ENCODE data around the gene GPR176.

DNA sequence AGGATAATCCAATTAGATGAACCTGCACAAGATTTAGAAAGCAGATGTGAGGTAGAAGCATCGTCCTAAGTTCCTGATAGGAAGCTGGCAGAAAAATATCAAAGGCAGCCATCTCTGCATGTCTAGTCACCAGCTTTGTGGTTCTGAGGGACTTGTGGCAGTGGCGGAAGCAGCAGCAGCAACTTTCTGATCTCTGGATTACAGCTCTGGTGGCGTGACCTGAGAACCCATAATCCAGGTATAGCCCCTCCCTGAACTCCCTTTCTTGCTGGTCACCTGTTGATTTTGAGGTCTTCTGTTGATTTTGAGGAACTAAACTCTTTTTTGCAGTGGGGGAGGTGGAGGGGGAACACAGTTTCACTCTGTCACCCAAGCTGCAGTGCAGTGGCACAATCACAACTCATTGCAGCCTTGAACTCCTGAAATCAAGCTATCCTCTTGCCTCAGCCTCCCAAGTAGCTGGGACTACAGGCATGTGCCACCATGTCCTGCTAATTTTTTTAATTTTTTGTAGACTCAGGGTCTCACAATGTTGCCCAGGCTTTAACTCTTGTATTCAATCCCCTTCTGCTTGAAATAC is 145.3 kb downstream of the GPR176 start:
- TF ChIP-seq, protein P1, sequence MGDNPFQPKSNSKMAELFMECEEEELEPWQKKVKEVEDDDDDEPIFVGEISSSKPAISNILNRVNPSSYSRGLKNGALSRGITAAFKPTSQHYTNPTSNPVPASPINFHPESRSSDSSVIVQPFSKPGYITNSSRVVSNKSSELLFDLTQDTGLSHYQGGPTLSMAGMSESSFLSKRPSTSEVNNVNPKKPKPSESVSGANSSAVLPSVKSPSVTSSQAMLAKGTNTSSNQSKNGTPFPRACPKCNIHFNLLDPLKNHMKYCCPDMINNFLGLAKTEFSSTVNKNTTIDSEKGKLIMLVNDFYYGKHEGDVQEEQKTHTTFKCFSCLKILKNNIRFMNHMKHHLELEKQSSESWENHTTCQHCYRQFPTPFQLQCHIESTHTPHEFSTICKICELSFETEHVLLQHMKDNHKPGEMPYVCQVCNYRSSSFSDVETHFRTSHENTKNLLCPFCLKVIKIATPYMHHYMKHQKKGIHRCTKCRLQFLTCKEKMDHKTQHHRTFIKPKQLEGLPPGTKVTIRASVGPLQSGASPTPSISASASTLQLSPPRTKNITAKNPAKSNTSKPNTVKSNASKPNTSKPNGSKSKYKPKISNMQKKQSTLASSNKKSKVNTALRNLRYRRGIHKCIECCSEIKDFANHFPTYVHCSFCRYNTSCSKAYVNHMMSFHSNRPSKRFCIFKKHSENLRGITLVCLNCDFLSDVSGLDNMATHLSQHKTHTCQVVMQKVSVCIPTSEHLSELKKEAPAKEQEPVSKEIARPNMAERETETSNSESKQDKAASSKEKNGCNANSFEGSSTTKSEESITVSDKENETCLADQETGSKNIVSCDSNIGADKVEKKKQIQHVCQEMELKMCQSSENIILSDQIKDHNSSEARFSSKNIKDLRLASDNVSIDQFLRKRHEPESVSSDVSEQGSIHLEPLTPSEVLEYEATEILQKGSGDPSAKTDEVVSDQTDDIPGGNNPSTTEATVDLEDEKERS (tag by site-specific recombination; IDR thresholded peaks at IDR 0.05): no peak
- TF ChIP-seq, protein P2, sequence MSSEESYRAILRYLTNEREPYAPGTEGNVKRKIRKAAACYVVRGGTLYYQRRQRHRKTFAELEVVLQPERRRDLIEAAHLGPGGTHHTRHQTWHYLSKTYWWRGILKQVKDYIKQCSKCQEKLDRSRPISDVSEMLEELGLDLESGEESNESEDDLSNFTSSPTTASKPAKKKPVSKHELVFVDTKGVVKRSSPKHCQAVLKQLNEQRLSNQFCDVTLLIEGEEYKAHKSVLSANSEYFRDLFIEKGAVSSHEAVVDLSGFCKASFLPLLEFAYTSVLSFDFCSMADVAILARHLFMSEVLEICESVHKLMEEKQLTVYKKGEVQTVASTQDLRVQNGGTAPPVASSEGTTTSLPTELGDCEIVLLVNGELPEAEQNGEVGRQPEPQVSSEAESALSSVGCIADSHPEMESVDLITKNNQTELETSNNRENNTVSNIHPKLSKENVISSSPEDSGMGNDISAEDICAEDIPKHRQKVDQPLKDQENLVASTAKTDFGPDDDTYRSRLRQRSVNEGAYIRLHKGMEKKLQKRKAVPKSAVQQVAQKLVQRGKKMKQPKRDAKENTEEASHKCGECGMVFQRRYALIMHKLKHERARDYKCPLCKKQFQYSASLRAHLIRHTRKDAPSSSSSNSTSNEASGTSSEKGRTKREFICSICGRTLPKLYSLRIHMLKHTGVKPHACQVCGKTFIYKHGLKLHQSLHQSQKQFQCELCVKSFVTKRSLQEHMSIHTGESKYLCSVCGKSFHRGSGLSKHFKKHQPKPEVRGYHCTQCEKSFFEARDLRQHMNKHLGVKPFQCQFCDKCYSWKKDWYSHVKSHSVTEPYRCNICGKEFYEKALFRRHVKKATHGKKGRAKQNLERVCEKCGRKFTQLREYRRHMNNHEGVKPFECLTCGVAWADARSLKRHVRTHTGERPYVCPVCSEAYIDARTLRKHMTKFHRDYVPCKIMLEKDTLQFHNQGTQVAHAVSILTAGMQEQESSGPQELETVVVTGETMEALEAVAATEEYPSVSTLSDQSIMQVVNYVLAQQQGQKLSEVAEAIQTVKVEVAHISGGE (tag by site-specific recombination; conservative IDR thresholded peaks at IDR 0.05; ENCODE audit: low read depth): no peak
- TF ChIP-seq, protein P3, sequence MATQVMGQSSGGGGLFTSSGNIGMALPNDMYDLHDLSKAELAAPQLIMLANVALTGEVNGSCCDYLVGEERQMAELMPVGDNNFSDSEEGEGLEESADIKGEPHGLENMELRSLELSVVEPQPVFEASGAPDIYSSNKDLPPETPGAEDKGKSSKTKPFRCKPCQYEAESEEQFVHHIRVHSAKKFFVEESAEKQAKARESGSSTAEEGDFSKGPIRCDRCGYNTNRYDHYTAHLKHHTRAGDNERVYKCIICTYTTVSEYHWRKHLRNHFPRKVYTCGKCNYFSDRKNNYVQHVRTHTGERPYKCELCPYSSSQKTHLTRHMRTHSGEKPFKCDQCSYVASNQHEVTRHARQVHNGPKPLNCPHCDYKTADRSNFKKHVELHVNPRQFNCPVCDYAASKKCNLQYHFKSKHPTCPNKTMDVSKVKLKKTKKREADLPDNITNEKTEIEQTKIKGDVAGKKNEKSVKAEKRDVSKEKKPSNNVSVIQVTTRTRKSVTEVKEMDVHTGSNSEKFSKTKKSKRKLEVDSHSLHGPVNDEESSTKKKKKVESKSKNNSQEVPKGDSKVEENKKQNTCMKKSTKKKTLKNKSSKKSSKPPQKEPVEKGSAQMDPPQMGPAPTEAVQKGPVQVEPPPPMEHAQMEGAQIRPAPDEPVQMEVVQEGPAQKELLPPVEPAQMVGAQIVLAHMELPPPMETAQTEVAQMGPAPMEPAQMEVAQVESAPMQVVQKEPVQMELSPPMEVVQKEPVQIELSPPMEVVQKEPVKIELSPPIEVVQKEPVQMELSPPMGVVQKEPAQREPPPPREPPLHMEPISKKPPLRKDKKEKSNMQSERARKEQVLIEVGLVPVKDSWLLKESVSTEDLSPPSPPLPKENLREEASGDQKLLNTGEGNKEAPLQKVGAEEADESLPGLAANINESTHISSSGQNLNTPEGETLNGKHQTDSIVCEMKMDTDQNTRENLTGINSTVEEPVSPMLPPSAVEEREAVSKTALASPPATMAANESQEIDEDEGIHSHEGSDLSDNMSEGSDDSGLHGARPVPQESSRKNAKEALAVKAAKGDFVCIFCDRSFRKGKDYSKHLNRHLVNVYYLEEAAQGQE (tag by site-specific recombination; IDR thresholded peaks at IDR 0.05): no peak
- TF ChIP-seq ZNF837 (tag by site-specific recombination; IDR thresholded peaks at IDR 0.05): no peak
- TF ChIP-seq, protein P4, sequence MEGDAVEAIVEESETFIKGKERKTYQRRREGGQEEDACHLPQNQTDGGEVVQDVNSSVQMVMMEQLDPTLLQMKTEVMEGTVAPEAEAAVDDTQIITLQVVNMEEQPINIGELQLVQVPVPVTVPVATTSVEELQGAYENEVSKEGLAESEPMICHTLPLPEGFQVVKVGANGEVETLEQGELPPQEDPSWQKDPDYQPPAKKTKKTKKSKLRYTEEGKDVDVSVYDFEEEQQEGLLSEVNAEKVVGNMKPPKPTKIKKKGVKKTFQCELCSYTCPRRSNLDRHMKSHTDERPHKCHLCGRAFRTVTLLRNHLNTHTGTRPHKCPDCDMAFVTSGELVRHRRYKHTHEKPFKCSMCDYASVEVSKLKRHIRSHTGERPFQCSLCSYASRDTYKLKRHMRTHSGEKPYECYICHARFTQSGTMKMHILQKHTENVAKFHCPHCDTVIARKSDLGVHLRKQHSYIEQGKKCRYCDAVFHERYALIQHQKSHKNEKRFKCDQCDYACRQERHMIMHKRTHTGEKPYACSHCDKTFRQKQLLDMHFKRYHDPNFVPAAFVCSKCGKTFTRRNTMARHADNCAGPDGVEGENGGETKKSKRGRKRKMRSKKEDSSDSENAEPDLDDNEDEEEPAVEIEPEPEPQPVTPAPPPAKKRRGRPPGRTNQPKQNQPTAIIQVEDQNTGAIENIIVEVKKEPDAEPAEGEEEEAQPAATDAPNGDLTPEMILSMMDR (tag by site-specific recombination; IDR thresholded peaks at IDR 0.05): no peak
- no peak for TF ChIP-seq GLIS2 (tag by site-specific recombination; IDR thresholded peaks at IDR 0.05)
- no peak for TF ChIP-seq ZBTB8A (tag by site-specific recombination; IDR thresholded peaks at IDR 0.05)
